RPMI8226 (cell line): Measurements from ENCODE around the gene SLC35B2.
A peak's percentile ranks its signal among the peaks of the same experiment; 100 is the strongest.

Experiments
- DNase-seq: peaks from one replicate; pipeline ENCODE4 v3.0.0-alpha.2; 2015

The SLC35B2 gene

GRCh38 chr6:44219815-44220784, 37.2 kb downstream of the SLC35B2 start:
- no peak for DNase-seq

- peak; percentile 91 for DNase-seq
Observed at GRCh38 chr6:44219053-44219814, 38.1 kb downstream of the SLC35B2 start.

GRCh38 chr6:44217332-44218143, 39.8 kb downstream of the SLC35B2 start:
- DNase-seq, result peak; percentile 71

- peak; percentile 20 for DNase-seq
Observed at GRCh38 chr6:44216677-44217331, 40.5 kb downstream of the SLC35B2 start, which contains the start of gene MYMX. Gene MYMX, plus strand, starts transcription at chr6:44216926. Its CDS starts 546 bp downstream, at chr6:44217472.

- DNase-seq, result no peak
Observed at GRCh38 chr6:44214307-44214706, 43.0 kb downstream of the SLC35B2 start.

GRCh38 chr6:44211284-44211683, 46.0 kb downstream of the SLC35B2 start:
- no peak for DNase-seq

GRCh38 chr6:44207966-44208365, 49.4 kb downstream of the SLC35B2 start:
- no peak for DNase-seq
